HG02973 (cell line): ENCODE data around the gene PCSK9.
"Not testable (repeated sequence)": the region's sequence is repeated elsewhere in the genome, so short reads cannot be mapped to it uniquely, and the experiment has no call there.

Source experiments
- ATAC-seq: cut with Tn5 transposase; IDR thresholded peaks from one replicate; pipeline ENCODE4 v1.9.1; 2021; ENCODE audit warnings: moderate library complexity; ENCODE audit not compliant: unreplicated experiment

The PCSK9 gene

DNA sequence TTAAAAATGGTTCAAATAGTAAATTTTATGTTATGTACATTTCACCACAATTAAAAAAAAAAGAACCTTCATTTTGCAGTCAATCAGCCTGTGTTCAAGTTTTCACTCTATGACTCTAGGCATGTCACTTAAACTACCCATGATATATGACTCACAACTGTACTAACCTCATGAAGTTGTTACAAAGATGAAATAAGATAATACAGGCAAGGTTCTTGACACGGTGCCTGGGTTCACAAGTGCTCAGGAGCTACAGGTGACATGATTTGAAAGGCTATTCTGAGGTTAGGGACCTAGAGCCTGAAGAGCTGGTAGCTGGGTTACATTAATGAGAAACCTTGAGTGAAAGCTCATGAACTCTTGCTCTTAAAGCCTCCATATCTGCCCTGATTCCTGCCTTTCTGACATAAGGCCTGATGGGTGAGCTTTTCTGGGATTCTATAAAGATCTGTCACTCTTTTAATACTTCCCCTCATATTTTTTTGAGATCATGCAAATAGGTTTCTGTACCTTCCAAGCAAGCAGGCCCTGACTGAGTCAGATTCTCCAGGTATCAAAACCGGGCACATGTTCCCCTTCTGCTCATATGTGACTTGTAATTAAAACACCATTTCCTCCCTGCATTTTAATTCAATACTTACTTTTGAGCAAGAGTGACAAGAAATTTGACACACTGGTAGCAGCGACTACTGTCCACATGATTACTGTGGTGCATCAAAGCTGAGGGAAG is 34.0 kb downstream of the PCSK9 start:
- no peak for ATAC-seq

DNA sequence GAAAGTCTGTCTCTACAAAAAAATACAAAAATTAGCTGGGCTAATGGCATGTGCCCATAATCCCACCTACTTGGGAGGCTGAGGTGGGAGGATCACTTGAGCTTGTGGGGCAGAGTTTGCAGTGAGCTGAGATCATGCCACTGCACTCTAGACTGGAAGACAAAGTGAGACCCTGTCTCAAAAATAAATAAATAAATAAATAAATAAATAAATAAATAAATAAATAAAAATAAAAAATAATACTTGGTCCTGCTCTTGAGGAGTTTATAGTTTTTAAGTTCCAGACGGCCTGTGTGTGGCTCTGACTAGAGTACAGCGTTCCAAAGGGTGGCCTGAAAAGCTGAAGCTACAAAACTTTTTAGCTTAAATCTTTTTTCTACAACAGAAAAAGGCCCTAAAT is 35.1 kb downstream of the PCSK9 start:
- ATAC-seq: no peak

DNA sequence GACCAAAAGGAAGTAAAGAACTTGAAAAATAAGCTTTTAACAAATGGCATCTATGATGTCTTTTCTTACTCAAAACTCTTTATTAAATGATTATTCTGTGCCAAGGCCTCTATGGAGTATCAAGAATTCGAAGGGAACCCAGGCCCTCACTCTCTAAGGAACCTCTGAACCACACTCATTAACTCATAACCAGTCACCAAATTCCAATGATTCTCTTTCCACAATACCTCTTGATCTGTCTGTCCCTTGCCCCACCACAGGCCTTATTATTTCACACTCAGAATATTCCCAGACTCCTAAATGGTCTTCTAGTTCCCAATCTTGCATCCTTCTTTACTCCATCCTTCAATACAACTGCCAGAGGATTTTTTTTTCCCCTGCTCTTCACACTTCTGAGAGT is 37.0 kb downstream of the PCSK9 start:
- ATAC-seq: no peak

DNA sequence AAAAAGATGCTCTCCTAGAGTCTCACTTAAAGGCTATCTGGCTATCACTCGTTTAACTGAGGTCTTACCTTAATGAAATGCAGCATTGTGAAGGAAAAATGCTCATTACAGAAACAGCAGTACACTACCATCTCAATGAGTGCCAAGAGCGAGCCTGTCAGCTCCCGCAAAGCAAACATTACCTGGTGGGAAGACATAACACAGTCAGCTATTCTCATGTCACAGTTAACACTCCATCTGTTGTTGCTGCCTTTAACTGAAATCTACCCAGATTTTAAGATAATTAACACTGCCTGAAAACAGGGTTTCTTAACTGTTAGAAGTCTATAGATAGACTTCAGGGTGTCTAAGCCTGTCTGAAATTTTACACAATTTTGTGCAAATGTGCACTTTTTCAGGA is 39.1 kb downstream of the PCSK9 start:
- no peak for ATAC-seq

DNA sequence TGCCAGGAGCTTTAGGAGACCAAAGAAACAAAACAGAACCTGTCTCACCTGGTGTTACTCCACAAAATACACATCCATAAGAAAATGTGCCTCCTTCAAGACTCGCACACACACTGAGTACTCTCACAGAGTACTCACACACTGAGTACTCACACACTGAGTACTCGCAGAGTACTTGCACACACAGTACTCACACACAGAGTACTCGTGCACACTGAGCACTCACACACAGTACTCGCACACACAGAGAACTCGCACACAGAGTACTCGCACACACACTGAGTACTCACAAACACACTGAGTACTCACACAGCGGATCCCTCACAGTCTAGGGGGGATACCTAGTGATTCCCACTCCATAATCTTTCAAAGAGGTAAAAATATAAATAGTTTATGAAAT is 40.3 kb downstream of the PCSK9 start:
- no peak for ATAC-seq

DNA sequence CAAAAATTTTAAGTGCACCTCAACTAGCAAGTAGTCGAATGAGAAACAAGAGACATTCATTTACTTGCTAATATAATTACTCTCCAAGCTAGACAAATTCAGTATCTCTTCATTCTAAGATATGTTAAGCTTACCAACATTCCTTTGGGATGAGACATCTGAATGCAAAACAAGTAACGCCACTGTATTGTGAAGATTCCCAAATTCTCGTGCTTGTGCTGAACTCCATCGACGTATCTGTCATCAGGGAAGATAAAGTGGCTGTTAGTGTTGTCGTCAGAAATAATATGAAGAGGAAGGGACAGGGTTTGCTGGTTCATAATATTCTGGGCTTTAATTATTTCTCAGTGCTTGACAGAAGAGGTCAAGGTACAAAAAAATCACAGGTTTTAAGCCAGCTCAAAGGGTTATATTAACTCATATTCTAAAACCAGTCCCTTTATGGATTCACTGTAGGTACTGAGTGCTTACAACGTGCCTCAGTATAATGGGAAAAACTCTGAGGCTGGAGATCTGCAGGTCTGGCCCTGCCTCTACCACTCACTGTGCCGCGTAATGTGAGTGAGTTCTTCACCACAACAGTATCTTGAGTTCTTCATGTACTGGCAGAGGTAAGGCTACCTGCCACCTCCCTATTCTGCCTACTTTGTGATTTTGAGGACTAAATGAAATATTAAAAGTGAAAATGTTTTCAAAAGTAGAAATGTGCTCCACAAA is 42.0 kb downstream of the PCSK9 start:
- no peak for ATAC-seq

DNA sequence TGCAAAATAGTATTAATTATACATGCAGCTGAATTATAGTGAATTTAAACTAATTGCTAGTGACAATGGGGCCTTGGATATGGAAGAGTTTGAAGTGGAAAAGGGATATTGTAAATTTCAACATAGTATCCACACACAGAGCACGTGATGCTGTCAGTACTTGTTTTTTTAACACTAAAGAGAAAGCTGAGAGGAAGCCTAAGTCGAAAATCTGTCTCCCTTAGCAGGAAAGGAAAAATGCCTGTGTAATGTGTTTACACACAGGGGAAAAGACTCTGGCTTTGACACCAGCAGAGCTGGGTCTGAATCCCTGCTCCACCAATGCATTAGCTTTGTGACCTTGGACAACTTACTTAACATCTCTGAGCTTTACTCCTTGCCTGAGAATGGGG is 42.6 kb downstream of the PCSK9 start:
- ATAC-seq: no peak

DNA sequence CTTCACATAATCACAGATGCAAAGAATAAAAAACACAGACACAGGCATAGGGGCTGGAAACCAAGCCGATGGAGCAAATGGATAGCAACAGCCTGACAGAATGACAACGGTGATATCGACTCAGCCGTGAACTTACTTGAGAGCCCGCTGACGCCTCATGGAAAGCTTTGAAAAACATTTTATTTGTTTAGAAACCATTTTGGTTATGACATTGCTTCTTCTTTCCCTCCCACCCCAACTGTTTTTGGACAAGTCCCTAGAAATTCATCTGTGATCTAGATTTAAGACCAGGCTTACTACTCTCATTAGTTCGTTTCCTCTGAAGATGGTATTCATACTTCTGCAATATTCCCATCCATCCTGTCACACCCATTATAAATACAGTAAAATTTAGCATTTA is 44.9 kb downstream of the PCSK9 start:
- no peak for ATAC-seq

DNA sequence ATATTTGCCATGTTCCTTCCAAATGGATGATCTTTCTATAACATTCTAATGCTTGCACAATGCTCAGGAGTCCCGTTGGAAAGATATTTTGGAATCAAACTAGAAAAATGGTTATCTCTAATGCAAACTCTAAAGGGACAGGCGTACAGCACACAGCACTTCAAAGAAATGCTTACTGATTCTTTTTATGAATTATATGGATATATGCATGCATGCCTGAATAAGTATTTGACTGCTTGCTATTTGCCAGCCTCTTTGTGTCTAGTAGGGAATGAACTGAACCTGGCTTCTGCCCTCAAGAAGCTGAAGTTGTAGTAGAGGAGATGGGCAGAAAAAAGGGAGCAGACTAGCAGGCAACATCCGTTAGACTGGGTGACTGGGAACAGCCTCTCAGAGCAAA is 48.1 kb downstream of the PCSK9 start:
- ATAC-seq: no peak

DNA sequence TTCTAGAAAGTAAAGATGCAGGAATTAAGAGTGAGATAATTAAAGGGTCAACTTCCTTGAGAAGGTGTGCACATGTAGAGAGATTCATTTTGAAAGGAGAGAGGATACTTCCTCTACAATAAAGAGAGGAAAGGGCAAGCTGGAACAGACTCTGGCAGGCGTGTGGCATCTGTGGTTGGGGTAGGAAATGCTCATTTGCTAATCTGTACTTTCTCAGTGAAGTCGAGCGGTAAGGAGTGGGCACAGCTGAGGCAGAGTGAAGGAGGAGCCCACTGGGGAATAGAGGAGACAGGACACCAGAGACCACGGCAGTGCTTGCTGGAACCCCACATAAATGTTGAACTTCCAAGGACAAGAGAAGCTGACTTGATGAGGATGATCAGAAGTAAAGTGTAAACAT is 49.1 kb downstream of the PCSK9 start:
- ATAC-seq: no peak

DNA sequence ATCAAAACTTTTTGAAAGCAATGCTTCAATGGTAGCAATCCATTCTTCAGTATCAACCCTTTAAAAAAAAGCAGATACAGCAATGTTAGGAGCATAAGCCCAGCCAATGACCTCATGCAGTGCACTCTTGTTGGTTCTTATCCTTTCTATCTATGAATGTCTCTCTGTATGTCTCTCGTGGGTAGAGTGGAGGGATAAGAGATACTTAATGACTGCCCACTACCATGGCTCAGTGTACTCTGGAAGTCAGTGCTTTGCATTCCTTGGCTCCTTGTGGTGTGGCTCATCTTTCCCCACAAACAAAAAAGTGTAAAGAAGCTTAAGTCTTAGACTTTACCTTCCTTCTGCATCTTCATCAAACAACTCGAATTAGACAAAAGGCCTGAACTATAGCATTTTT is 50.3 kb downstream of the PCSK9 start:
- ATAC-seq: no peak

DNA sequence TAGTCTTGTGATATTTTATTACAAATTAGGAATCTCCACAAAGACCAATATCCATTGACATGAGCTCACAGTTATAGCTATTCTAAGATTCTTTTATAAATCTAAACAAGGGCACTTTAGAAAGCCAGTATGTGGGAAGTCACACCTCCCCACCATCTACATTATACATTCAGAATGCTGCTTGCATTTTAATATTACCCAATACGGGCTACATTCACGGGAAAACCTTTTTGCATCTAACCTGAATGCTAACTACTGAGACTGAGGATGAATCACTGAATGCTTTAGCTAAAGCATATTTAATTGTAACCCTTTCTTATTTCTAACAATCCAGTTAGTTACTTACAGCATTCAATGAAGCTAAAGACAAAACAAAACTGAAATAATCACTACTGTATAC is 53.1 kb downstream of the PCSK9 start:
- no peak for ATAC-seq

DNA sequence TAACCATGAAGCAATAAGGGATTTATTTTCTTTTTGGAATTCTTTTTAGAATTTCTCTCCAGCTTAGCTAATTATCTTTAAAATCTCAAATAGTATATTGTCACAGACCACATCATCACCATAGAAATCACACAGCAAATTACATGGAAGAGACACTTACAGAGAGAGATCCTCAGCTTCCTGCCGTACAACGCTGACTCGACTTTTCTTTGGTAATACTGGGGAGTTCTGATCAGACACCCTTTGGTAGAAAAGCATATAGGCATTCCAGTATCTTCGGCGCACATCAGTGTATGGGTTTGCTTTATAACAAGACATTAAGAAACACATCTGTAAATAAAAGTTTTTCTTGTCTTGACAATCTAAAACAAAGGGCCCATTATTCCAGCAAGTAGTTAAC is 55.7 kb downstream of the PCSK9 start:
- no peak for ATAC-seq

DNA sequence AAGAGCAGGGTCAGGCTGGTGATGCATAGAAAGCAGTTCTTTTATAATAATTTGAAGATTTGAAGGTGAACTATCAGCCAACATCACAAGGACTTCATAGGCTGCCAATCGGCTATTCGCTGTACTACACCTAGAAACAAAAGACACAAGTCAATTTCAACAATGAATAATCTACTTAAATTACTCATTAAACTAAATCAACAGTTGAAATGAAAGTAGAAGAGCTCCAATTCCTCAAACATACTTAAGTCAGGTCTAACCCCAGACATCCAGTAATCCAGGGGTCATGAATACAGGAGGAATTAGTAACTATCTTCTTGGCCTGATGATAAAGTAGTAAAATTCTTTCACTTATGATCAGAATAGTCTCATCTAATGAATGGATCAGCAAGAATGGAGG is 64.5 kb downstream of the PCSK9 start:
- no peak for ATAC-seq

DNA sequence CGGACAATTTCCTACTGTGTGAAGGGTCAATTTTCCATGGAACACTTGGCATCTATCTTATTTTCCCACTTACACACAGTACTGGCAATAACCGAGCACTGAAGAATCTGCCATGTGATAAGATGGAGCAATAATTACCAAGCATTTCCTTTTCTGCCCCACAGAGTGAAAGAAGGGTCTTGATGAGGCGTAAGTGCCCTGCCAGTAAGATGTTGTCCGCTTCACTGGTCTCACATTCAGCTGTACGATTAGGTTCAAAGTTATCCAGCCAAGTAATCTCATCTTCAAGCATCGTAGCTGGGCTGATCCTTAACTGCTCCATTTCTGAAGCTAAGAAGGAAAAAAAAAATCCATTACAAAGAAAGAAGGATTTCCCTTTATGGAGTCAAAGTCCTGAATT is 67.8 kb downstream of the PCSK9 start:
- ATAC-seq: no peak

DNA sequence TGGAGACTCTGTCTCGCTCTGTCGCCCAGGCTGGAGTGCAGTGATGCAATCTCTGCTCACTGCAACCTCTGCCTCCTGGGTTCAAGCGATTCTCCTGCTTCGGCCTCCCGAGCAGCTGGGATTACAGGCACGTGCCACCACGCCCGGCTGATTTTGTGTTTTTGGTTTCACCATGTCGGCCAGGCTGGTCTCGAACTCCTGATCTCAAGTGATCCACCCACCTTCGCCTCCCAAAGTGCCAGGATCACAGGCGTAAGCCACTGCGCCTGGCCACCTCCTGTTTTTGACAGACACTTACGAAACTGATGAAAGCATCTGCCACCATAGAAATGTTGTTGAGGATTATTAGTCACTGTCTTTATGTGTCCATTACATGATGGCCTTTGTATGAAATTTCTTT is 69.7 kb downstream of the PCSK9 start:
- not testable (repeated sequence) for ATAC-seq
